NCI-H774 (cell line): Measurements from ENCODE around the gene PRRC2B.
"Not testable (repeated sequence)": the region's sequence is repeated elsewhere in the genome, so short reads cannot be mapped to it uniquely, and the experiment has no call there.

Experiments
- DNase-seq: peaks from one replicate; lab custom pipeline; 2025; lab: John Stamatoyannopoulos, UW

PRRC2B gene

GRCh38 chr9:131545003-131545785 lies 151.3 kb downstream of the PRRC2B start, which contains the start of gene PRRT1B:
Gene PRRT1B (plus strand): TSS chr9:131545523. CDS start chr9:131545616, 93 bp downstream.
- peak; percentile 83 for DNase-seq

DNA sequence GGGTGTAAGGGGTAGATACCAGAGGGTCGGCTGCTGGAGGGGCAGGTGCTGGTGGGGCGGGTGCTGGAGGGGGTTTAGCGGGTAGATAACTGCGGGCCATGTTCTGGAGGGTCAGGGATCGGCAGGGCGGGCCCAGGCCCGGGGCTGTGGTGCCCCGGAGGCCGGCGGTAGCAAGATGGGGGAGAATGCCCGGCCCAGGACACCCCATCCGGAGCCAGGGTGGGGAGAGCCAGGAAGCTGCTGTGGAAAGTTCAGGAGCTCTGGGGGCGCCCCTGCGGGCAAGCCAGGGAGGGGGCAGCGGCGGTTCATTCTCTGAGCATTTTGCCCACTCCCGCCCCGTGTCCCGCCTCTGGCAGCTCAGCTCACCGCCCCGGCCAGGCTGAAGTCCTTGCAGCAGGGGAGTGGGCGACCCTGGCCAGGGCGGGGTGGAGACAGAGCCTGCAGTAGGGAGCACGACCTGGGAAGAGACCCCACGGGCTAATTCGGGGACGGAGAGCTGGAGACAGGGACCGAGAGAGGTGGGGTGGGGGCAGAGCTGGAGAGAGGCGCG lies 152.0 kb downstream of the PRRC2B start:
- no peak for DNase-seq

DNA sequence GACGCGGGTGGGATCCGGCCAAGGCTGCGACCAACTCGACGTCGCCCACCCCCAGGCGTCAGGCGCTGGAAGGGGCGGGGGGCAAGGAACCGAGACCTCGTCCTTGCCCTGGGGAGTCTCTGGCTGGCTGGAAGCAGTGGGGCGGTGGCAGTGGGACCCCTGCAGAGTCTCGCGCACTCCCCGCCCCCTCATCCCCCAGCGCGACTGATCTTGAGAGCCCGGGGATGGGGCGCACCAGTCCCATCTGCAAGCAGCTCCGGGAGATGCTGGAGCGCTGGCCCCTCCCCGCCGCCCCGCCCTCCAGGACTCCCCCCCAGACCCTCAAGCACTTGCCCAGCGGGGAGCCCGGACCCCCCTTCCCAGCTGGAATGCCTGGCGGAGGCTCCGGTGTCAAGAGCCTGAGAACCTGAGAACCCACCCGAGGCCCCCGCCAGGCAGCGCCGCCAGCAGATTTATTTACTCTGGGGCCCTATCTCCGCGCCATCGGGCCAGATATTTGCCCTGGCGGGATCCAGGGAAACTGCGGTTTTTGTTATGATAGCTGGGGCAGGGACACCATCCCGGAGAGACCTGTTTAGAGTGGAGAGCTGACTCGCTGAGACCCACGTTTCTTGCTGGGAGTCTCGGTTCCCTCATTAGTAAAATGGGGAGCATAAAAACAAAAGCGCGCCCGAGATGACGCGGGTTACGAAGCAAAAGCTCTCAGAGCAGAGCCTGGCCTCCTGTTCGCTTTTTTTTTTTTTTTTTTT lies 152.6 kb downstream of the PRRC2B start:
- no peak for DNase-seq

DNA sequence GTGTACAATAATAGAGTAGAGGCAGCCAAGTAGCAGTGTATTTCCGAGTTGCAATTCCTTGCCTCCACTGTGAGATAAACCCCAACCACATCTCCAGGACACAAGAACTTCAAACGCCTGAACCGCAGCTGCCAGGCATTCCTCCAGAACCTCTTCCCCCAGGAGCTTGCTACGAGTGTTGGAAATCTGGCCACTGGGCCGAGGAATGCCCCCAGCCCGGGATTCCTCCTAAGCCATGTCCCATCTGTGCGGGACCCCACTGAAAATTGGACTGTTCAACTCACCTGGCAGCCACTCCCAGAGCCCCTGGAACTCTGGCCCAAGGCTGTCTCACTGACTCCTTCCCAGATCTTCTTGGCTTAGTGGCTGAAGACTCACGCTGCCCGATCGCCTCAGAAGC lies 155.3 kb downstream of the PRRC2B start:
- DNase-seq: not testable (repeated sequence)
